ENCODE results near the gene ASB1.

The ASB1 gene

GRCh38 chr2:238422285-238422684 is 4.4 kb upstream of the ASB1 start:
- intact Hi-C loops (cut with DNase I) = no loop called here
- DNase-seq = no peak

GRCh38 chr2:238422940-238423339 is 3.8 kb upstream of the ASB1 start:
- intact Hi-C loops (cut with DNase I) = no loop called here
- DNase-seq = no peak

- intact Hi-C loops (cut with DNase I) = no loop called here
- no peak for DNase-seq
Measured at GRCh38 chr2:238423561-238424312, 3.0 kb upstream of the ASB1 start.

- intact Hi-C loops (cut with DNase I) = no loop called here
Measured at GRCh38 chr2:238424313-238424700, 2.4 kb upstream of the ASB1 start.

GRCh38 chr2:238425505-238425978 is 1.2 kb upstream of the ASB1 start:
- intact Hi-C loops (cut with DNase I) = no loop called here
- no peak for DNase-seq

More at GRCh38 chr2:238424313-238424700, 2.4 kb upstream of the ASB1 start:
- DNase-seq = no peak

GRCh38 chr2:238425979-238426567 is 654 bp upstream of the ASB1 start:
- peak in 1 of 10 donors; percentile 18 for DNase-seq

GRCh38 chr2:238427435-238428162 is 872 bp downstream of the ASB1 start:
- DNase-seq = no peak
- intact Hi-C loops (cut with DNase I) = no loop called here

More at GRCh38 chr2:238425979-238426567, 654 bp upstream of the ASB1 start:
- intact Hi-C loops (cut with DNase I) = no loop called here

GRCh38 chr2:238428866-238429265 is 2.1 kb downstream of the ASB1 start:
- intact Hi-C loops (cut with DNase I) = no loop called here
- no peak for DNase-seq

- intact Hi-C loops (cut with DNase I) = no loop called here
- no peak for DNase-seq
Measured at GRCh38 chr2:238430781-238431180, 4.1 kb downstream of the ASB1 start.

- DNase-seq = no peak
- intact Hi-C loops (cut with DNase I) = no loop called here
Measured at GRCh38 chr2:238431456-238431855, 4.7 kb downstream of the ASB1 start.

GRCh38 chr2:238433300-238433915 is 6.7 kb downstream of the ASB1 start:
- peak in 1 of 10 donors; percentile 35 for DNase-seq
- intact Hi-C loops (cut with DNase I) = no loop called here

- intact Hi-C loops (cut with DNase I) = no loop called here
- peak in 1 of 10 donors; percentile 46 for DNase-seq
Measured at GRCh38 chr2:238433941-238434845, 7.5 kb downstream of the ASB1 start.

GRCh38 chr2:238434846-238435751 is 8.4 kb downstream of the ASB1 start:
- peak in 1 of 10 donors; percentile 20 for DNase-seq
- intact Hi-C loops (cut with DNase I) = no loop called here

- intact Hi-C loops (cut with DNase I) = no loop called here
- DNase-seq = peak in 2 of 10 donors; percentile 24 to 60
Measured at GRCh38 chr2:238435752-238436096, 9.0 kb downstream of the ASB1 start.

GRCh38 chr2:238438856-238439849 is 12.4 kb downstream of the ASB1 start:
- DNase-seq = no peak
- intact Hi-C loops (cut with DNase I) = no loop called here

GRCh38 chr2:238439917-238440316 is 13.2 kb downstream of the ASB1 start:
- no peak for DNase-seq
- intact Hi-C loops (cut with DNase I) = no loop called here

- DNase-seq = no peak
- intact Hi-C loops (cut with DNase I) = no loop called here
Measured at GRCh38 chr2:238440331-238440730, 13.6 kb downstream of the ASB1 start.

GRCh38 chr2:238440767-238441166 is 14.0 kb downstream of the ASB1 start:
- intact Hi-C loops (cut with DNase I) = no loop called here
- no peak for DNase-seq

Data from posterior cingulate gyrus (tissue), 11 donors.